GM23338 (cell line): ENCODE results near the gene MPPED1.

Experiments used
- EZH2 ChIP-seq: fragments of 200-600 bp; sonication (generic); IDR thresholded peaks from one replicate; pipeline ENCODE4 v1.8.0; 2017; ENCODE audit warnings: antibody characterized with exemption, mild to moderate bottlenecking, low read depth; ENCODE audit not compliant: unreplicated experiment
- EZH2phosphoT487 ChIP-seq: fragments of 200-600 bp; sonication (generic); IDR thresholded peaks from one replicate; pipeline ENCODE4 v1.8.1; 2018; ENCODE audit warnings: antibody characterized with exemption; ENCODE audit not compliant: unreplicated experiment
- POLR2AphosphoS5 ChIP-seq: IDR thresholded peaks from 2 replicates; pipeline ENCODE4 v1.6.1; 2016; ENCODE audit warnings: antibody characterized with exemption, low read depth
- TF ChIP-seq, protein P1 (sequence below), 2 experiments: fragments of 200-600 bp in 1 of 2; sonication (generic) in 1 of 2; conservative IDR thresholded peaks; 2 replicates each; pipeline versions ENCODE4 v1.5.1 to v1.6.1; 2016 to 2017; ENCODE audit warnings: antibody characterized with exemption in 2 of 2, low read depth in 2 of 2, mild to moderate bottlenecking in 2 of 2, moderate library complexity in 1 of 2
- TF ChIP-seq, protein P2 (sequence below): IDR thresholded peaks from one replicate; pipeline ENCODE4 v1.6.1; 2018; ENCODE audit warnings: antibody characterized with exemption; ENCODE audit not compliant: unreplicated experiment

DNA sequence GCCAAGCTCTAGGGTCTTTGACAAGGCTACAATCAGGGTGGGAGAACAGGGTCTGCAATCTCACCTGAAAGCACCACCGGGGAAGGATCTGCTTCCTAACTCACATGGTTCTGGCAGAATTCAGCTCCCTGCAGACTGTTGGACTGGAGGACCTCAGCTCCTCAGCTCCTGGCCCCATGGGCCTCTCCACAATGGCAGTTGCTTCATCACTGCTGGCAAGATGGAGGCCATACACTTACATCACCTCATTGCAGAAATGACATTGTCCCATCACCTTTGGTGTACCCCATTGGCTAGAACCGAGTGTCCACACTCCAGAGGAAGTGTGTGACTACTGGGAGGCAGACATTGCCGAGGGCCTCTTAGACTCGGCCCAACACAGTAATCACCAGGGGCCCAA lies 20.9 kb upstream of the MPPED1 start:
- TF ChIP-seq, protein P1, sequence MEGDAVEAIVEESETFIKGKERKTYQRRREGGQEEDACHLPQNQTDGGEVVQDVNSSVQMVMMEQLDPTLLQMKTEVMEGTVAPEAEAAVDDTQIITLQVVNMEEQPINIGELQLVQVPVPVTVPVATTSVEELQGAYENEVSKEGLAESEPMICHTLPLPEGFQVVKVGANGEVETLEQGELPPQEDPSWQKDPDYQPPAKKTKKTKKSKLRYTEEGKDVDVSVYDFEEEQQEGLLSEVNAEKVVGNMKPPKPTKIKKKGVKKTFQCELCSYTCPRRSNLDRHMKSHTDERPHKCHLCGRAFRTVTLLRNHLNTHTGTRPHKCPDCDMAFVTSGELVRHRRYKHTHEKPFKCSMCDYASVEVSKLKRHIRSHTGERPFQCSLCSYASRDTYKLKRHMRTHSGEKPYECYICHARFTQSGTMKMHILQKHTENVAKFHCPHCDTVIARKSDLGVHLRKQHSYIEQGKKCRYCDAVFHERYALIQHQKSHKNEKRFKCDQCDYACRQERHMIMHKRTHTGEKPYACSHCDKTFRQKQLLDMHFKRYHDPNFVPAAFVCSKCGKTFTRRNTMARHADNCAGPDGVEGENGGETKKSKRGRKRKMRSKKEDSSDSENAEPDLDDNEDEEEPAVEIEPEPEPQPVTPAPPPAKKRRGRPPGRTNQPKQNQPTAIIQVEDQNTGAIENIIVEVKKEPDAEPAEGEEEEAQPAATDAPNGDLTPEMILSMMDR (conservative IDR thresholded peaks at IDR 0.05; ENCODE audit: low read depth in 2 of 2) = no peak
- TF ChIP-seq EZH2phosphoT487 (no peak), POLR2AphosphoS5 (no peak), EZH2 (no peak)
- TF ChIP-seq, protein P2, sequence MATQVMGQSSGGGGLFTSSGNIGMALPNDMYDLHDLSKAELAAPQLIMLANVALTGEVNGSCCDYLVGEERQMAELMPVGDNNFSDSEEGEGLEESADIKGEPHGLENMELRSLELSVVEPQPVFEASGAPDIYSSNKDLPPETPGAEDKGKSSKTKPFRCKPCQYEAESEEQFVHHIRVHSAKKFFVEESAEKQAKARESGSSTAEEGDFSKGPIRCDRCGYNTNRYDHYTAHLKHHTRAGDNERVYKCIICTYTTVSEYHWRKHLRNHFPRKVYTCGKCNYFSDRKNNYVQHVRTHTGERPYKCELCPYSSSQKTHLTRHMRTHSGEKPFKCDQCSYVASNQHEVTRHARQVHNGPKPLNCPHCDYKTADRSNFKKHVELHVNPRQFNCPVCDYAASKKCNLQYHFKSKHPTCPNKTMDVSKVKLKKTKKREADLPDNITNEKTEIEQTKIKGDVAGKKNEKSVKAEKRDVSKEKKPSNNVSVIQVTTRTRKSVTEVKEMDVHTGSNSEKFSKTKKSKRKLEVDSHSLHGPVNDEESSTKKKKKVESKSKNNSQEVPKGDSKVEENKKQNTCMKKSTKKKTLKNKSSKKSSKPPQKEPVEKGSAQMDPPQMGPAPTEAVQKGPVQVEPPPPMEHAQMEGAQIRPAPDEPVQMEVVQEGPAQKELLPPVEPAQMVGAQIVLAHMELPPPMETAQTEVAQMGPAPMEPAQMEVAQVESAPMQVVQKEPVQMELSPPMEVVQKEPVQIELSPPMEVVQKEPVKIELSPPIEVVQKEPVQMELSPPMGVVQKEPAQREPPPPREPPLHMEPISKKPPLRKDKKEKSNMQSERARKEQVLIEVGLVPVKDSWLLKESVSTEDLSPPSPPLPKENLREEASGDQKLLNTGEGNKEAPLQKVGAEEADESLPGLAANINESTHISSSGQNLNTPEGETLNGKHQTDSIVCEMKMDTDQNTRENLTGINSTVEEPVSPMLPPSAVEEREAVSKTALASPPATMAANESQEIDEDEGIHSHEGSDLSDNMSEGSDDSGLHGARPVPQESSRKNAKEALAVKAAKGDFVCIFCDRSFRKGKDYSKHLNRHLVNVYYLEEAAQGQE = no peak
